ENCODE measurements around the gene KPNB1. TPM values are rescaled to one million over a fixed set of nuclear protein-coding genes. Genes with fewer than 3 reads are reported as not detected.

KPNB1 gene
- total and polyA plus RNA-seq, 2 experiments from 2014 or later, result 274 to 599 TPM

DNA sequence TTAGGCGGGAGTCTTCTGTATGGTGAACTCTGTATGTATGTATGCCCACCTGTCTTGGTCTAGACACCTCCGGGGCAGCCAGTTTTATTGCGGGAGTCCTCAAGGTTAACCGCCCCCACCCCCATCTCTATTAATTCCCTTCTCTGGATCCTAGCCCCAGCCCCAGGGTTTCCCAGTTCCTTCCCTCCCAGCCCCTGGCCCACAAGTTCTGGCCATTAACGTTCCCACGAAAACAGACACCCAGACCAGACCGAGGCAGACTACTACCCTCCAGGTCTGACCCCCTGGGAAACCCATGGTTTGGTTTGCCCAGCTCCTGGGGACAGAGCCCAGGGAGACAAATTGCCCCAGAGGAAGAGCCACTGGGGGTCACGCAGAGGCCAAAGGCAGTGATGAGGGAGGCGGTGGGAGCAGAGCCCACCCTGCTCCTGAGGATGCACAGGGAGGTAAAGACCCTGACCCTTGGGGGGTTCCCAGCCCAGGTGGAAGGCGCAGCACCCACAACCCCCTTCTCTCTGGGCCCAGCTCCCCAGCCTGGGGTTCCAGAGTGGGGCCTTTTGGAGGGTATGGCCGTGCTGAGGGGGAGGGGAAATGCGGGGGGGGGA is 52.8 kb downstream of the KPNB1 start:
- Mint-ChIP-seq H3K4me1 (peaks cover 20% of the 10 kb centered on the region), H3K36me3 (ENCODE audit: low read depth) (peaks cover 3% of the 10 kb centered on the region; the same call in 1 of the 3 replicates), H3K4me3 (no peak overlapping the region), H3K27ac (no peak overlapping the region), H3K9me3 (no peaks in the 10 kb centered on the region), H3K27me3 (ENCODE audit: insufficient read depth, low read depth, poor library complexity) (peaks cover 6% of the 10 kb centered on the region)
- ATAC-seq (no peak), DNase-seq (ENCODE audit: low spot score) (no peak)
- Histone ChIP-seq H3K27ac (ENCODE audit: low read depth) (no peak overlapping the region), H4K20me1 (replicated peaks; ENCODE audit: insufficient read depth) (peaks cover 3% of the 10 kb centered on the region; the same call in 1 of the 2 replicates), H3K9me2 (ENCODE audit: insufficient read depth) (no peaks in the 10 kb centered on the region), H3K36me3 (ENCODE audit: insufficient read depth) (no peaks in the 10 kb centered on the region; the same call in 1 of the 2 replicates), H3F3A (replicated peaks; ENCODE audit: low read depth) (peaks cover 3% of the 10 kb centered on the region; the same call in 1 of the 2 replicates), H3K79me2 (replicated peaks; ENCODE audit: insufficient read depth) (no peaks in the 10 kb centered on the region), H3K4me3 (no peak overlapping the region), H3K4me2 (no peak overlapping the region), H2AFZ (no peak overlapping the region), H3K27me3 (ENCODE audit: insufficient read depth) (peaks cover 6% of the 10 kb centered on the region), H3K4me1 (ENCODE audit: insufficient read depth) (no peaks in the 10 kb centered on the region; the same call in 1 of the 2 replicates)
- TF ChIP-seq JUNB (IDR thresholded peaks at IDR 0.05; ENCODE audit: unreplicated experiment), result no peak

DNA sequence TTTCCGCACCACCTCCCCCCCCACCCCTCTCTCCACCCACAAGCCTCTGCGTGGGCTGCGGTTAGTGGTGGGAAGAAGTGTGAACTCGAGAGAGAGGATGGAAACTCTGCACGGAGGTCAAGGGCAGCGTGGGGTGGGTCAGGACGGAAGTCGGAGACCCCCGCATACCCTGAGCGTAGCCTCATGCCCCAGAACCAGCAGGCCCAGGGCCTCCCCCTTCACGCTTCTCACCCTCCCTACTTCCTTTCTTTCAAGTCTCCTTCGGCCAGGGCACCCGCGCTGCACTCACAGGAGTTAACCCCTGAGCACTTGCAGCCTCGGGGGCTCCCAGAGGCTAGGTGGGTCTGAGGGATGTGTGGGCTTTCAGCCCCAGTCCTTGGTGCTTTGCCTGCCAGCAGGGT is 53.5 kb downstream of the KPNB1 start:
- Histone ChIP-seq H3K27me3 (ENCODE audit: insufficient read depth) (peaks cover 13% of the 10 kb centered on the region), H4K20me1 (replicated peaks; ENCODE audit: insufficient read depth) (no peaks in the 10 kb centered on the region; the same call in 1 of the 2 replicates), H3K4me3 (no peak overlapping the region), H3K4me1 (ENCODE audit: insufficient read depth) (peaks cover 3% of the 10 kb centered on the region; the same call in 1 of the 2 replicates), H3F3A (replicated peaks; ENCODE audit: low read depth) (peaks cover 9% of the 10 kb centered on the region), H3K27ac (ENCODE audit: low read depth) (no peak overlapping the region), H3K9me2 (ENCODE audit: insufficient read depth) (no peaks in the 10 kb centered on the region), H3K79me2 (replicated peaks; ENCODE audit: insufficient read depth) (no peaks in the 10 kb centered on the region), H3K36me3 (ENCODE audit: insufficient read depth) (no peaks in the 10 kb centered on the region; the same call in 1 of the 2 replicates), H2AFZ (no peak overlapping the region), H3K4me2 (no peak overlapping the region)
- Mint-ChIP-seq H3K27me3 (ENCODE audit: insufficient read depth, low read depth, poor library complexity) (peaks cover 13% of the 10 kb centered on the region), H3K27ac (no peak overlapping the region), H3K36me3 (ENCODE audit: low read depth) (peaks cover 3% of the 10 kb centered on the region; the same call in 1 of the 3 replicates), H3K4me1 (peaks cover 22% of the 10 kb centered on the region), H3K4me3 (no peak overlapping the region), H3K9me3 (no peaks in the 10 kb centered on the region)
- ATAC-seq (no peak), DNase-seq (ENCODE audit: low spot score) (no peak)
- TF ChIP-seq EZH2 (IDR thresholded peaks at IDR 0.05; ENCODE audit: low read depth, unreplicated experiment) (no peak), JUNB (IDR thresholded peaks at IDR 0.05; ENCODE audit: unreplicated experiment) (no peak), POLR2AphosphoS5 (IDR thresholded peaks at IDR 0.05; ENCODE audit: low read depth) (no peak), CREB1 (CRISPR knock-in tag; IDR thresholded peaks at IDR 0.05; ENCODE audit: low read depth) (no peak), EZH2phosphoT487 (IDR thresholded peaks at IDR 0.05; ENCODE audit: unreplicated experiment) (no peak), ZNF114 (CRISPR knock-in tag; IDR thresholded peaks at IDR 0.05) (no peak), ZNF331 (CRISPR knock-in tag; IDR thresholded peaks at IDR 0.05; ENCODE audit: low read depth) (no peak), STAT1 (IDR thresholded peaks at IDR 0.05; ENCODE audit: unreplicated experiment) (no peak)
- TF ChIP-seq, protein P1, sequence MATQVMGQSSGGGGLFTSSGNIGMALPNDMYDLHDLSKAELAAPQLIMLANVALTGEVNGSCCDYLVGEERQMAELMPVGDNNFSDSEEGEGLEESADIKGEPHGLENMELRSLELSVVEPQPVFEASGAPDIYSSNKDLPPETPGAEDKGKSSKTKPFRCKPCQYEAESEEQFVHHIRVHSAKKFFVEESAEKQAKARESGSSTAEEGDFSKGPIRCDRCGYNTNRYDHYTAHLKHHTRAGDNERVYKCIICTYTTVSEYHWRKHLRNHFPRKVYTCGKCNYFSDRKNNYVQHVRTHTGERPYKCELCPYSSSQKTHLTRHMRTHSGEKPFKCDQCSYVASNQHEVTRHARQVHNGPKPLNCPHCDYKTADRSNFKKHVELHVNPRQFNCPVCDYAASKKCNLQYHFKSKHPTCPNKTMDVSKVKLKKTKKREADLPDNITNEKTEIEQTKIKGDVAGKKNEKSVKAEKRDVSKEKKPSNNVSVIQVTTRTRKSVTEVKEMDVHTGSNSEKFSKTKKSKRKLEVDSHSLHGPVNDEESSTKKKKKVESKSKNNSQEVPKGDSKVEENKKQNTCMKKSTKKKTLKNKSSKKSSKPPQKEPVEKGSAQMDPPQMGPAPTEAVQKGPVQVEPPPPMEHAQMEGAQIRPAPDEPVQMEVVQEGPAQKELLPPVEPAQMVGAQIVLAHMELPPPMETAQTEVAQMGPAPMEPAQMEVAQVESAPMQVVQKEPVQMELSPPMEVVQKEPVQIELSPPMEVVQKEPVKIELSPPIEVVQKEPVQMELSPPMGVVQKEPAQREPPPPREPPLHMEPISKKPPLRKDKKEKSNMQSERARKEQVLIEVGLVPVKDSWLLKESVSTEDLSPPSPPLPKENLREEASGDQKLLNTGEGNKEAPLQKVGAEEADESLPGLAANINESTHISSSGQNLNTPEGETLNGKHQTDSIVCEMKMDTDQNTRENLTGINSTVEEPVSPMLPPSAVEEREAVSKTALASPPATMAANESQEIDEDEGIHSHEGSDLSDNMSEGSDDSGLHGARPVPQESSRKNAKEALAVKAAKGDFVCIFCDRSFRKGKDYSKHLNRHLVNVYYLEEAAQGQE (IDR thresholded peaks at IDR 0.05; ENCODE audit: unreplicated experiment), result no peak
- TF ChIP-seq, protein P2, sequence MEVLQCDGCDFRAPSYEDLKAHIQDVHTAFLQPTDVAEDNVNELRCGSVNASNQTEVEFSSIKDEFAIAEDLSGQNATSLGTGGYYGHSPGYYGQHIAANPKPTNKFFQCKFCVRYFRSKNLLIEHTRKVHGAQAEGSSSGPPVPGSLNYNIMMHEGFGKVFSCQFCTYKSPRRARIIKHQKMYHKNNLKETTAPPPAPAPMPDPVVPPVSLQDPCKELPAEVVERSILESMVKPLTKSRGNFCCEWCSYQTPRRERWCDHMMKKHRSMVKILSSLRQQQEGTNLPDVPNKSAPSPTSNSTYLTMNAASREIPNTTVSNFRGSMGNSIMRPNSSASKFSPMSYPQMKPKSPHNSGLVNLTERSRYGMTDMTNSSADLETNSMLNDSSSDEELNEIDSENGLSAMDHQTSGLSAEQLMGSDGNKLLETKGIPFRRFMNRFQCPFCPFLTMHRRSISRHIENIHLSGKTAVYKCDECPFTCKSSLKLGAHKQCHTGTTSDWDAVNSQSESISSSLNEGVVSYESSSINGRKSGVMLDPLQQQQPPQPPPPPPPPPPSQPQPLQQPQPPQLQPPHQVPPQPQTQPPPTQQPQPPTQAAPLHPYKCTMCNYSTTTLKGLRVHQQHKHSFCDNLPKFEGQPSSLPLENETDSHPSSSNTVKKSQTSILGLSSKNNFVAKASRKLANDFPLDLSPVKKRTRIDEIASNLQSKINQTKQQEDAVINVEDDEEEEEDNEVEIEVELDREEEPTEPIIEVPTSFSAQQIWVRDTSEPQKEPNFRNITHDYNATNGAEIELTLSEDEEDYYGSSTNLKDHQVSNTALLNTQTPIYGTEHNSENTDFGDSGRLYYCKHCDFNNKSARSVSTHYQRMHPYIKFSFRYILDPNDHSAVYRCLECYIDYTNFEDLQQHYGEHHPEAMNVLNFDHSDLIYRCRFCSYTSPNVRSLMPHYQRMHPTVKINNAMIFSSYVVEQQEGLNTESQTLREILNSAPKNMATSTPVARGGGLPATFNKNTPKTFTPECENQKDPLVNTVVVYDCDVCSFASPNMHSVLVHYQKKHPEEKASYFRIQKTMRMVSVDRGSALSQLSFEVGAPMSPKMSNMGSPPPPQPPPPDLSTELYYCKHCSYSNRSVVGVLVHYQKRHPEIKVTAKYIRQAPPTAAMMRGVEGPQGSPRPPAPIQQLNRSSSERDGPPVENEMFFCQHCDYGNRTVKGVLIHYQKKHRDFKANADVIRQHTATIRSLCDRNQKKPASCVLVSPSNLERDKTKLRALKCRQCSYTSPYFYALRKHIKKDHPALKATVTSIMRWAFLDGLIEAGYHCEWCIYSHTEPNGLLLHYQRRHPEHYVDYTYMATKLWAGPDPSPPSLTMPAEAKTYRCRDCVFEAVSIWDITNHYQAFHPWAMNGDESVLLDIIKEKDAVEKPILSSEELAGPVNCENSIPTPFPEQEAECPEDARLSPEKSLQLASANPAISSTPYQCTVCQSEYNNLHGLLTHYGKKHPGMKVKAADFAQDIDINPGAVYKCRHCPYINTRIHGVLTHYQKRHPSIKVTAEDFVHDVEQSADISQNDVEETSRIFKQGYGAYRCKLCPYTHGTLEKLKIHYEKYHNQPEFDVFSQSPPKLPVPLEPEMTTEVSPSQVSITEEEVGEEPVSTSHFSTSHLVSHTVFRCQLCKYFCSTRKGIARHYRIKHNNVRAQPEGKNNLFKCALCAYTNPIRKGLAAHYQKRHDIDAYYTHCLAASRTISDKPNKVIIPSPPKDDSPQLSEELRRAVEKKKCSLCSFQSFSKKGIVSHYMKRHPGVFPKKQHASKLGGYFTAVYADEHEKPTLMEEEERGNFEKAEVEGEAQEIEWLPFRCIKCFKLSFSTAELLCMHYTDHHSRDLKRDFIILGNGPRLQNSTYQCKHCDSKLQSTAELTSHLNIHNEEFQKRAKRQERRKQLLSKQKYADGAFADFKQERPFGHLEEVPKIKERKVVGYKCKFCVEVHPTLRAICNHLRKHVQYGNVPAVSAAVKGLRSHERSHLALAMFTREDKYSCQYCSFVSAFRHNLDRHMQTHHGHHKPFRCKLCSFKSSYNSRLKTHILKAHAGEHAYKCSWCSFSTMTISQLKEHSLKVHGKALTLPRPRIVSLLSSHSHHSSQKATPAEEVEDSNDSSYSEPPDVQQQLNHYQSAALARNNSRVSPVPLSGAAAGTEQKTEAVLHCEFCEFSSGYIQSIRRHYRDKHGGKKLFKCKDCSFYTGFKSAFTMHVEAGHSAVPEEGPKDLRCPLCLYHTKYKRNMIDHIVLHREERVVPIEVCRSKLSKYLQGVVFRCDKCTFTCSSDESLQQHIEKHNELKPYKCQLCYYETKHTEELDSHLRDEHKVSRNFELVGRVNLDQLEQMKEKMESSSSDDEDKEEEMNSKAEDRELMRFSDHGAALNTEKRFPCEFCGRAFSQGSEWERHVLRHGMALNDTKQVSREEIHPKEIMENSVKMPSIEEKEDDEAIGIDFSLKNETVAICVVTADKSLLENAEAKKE (CRISPR knock-in tag; IDR thresholded peaks at IDR 0.05), result no peak
- TF ChIP-seq, protein P3, sequence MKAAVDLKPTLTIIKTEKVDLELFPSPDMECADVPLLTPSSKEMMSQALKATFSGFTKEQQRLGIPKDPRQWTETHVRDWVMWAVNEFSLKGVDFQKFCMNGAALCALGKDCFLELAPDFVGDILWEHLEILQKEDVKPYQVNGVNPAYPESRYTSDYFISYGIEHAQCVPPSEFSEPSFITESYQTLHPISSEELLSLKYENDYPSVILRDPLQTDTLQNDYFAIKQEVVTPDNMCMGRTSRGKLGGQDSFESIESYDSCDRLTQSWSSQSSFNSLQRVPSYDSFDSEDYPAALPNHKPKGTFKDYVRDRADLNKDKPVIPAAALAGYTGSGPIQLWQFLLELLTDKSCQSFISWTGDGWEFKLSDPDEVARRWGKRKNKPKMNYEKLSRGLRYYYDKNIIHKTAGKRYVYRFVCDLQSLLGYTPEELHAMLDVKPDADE (IDR thresholded peaks at IDR 0.05), result no peak
